ENCODE results near the gene CLIC4. TPM values are rescaled to one million over a fixed set of nuclear protein-coding genes. Genes with fewer than 3 reads are reported as not detected.

CLIC4 gene
- total RNA-seq, 4 donors from 2014 or later = 294 to 434 (median 374) TPM

DNA sequence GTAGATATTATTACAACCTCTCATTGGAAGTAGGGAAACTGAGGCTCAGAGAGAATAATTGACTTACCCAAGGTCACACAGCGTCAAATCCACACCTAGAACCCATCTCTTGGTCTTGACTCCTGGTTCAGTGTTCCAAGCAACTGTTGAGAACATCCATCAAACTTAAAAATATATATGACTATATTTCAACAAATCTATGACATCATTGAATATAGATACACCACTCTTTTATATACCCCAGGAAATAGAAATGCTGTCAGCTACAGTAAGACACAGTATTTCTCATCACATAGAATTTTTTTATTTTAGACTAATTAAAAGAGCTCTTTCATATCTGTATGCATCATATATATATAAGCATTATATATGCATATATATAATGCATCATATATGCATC lies 127.9 kb downstream of the CLIC4 start:
- TF ChIP-seq POLR2A (IDR thresholded peaks at IDR 0.05) = no peak
- TF ChIP-seq, protein P1, sequence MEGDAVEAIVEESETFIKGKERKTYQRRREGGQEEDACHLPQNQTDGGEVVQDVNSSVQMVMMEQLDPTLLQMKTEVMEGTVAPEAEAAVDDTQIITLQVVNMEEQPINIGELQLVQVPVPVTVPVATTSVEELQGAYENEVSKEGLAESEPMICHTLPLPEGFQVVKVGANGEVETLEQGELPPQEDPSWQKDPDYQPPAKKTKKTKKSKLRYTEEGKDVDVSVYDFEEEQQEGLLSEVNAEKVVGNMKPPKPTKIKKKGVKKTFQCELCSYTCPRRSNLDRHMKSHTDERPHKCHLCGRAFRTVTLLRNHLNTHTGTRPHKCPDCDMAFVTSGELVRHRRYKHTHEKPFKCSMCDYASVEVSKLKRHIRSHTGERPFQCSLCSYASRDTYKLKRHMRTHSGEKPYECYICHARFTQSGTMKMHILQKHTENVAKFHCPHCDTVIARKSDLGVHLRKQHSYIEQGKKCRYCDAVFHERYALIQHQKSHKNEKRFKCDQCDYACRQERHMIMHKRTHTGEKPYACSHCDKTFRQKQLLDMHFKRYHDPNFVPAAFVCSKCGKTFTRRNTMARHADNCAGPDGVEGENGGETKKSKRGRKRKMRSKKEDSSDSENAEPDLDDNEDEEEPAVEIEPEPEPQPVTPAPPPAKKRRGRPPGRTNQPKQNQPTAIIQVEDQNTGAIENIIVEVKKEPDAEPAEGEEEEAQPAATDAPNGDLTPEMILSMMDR (IDR thresholded peaks at IDR 0.05) = no peak
- Histone ChIP-seq H3K36me3 (no peaks in the 10 kb centered on the region), H3K4me1 (no peaks in the 10 kb centered on the region), H3K4me3 (no peak overlapping the region), H3K27me3 (no peaks in the 10 kb centered on the region), H3K9me3 (no peaks in the 10 kb centered on the region), H3K27ac (no peak overlapping the region)
- intact Hi-C loops (cut with DNase I; ENCODE audit: low total_unique reads) = no loop called here
- no peak for DNase-seq

DNA sequence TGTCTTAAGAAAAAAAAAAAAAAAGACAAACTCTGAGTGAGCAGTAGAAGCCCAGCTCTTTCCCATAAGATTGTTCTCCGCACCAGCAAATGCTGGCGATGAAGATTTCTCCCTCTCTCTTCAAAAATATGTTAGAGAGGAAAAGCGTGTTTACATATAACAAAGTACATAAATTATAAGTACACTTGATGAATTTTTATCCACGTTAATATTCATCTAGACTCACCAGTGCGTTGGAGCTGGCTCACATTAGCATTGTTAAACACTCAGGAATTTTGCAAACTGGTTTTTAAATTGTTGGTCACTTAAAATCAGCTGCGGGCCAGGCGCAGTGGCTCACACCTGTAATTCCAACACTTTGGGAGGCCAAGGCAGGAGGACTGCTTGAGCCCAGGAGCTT lies 128.8 kb downstream of the CLIC4 start:
- Histone ChIP-seq H3K4me3 (no peak overlapping the region), H3K9me3 (no peaks in the 10 kb centered on the region), H3K36me3 (no peaks in the 10 kb centered on the region), H3K27me3 (no peaks in the 10 kb centered on the region), H3K4me1 (no peaks in the 10 kb centered on the region), H3K27ac (no peak overlapping the region)
- intact Hi-C loops (cut with DNase I; ENCODE audit: low total_unique reads) = no loop called here
- DNase-seq = no peak
- TF ChIP-seq, protein P1 (IDR thresholded peaks at IDR 0.05) = no peak
- TF ChIP-seq POLR2A (IDR thresholded peaks at IDR 0.05) = no peak

DNA sequence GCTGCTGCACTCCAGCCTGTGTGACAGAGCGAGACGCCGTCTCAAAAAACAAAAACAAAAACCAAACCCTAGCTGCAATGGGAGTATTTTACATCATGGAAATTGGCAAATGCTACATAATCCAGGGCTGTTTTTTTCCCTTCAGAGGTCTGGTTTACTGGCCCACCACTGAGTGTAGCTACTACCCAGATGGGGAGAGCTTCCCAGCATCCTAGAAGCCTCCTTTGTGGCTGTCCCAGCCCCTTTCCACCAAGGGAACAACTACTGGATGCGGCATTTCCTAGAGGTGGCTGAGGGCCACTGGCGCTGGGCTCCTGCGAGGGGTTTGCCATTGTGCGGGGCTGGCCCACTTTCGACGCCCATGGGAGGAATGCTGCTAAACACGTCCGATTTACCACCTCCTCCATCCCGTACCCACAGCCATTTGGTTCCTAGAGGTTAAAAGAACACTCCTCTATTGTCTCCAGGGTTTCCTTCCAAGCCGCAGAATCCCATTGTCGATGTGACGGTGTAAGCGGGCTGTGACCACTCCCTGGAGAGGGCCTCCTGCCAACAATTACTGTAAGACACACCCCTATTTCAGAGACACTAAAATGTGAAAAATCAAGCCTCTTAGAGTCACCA lies 129.5 kb downstream of the CLIC4 start:
- Histone ChIP-seq H3K4me3 (no peak overlapping the region), H3K4me1 (no peaks in the 10 kb centered on the region), H3K27ac (no peak overlapping the region), H3K27me3 (no peaks in the 10 kb centered on the region), H3K9me3 (no peaks in the 10 kb centered on the region), H3K36me3 (no peaks in the 10 kb centered on the region)
- DNase-seq = no peak
- intact Hi-C loops (cut with DNase I; ENCODE audit: low total_unique reads) = no loop called here
- TF ChIP-seq, protein P1 (IDR thresholded peaks at IDR 0.05) = no peak

DNA sequence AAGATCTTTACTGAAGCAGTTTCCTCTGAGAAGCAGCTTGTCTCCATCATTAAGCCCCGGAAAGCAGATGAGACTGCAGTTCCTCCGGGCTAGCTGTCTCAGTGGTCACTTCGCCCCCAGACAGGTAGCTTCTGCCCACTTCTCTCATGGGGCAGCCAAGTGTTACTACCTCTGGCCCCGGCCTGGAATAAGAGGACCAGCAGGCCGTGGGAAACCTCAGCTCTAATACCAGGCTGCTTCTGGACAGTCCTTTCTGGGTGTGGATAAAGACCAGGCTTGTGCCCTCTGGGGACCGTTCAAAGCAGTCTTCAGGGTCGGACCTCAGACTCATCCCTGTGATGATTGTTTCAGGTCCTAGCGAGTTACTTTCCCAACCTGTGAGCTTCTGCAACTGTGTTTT lies 130.0 kb downstream of the CLIC4 start:
- H3K27ac ChIP-seq = no peak overlapping the region
- TF ChIP-seq, protein P1 (IDR thresholded peaks at IDR 0.05) = no peak
- TF ChIP-seq POLR2A (IDR thresholded peaks at IDR 0.05) = no peak
- H3K9me3 ChIP-seq = no peaks in the 10 kb centered on the region
- no peaks in the 10 kb centered on the region for H3K36me3 ChIP-seq
- no peak overlapping the region for H3K4me3 ChIP-seq
- DNase-seq = no peak
- H3K4me1 ChIP-seq = no peaks in the 10 kb centered on the region
- H3K27me3 ChIP-seq = no peaks in the 10 kb centered on the region
- intact Hi-C loops (cut with DNase I; ENCODE audit: low total_unique reads) = no loop called here

DNA sequence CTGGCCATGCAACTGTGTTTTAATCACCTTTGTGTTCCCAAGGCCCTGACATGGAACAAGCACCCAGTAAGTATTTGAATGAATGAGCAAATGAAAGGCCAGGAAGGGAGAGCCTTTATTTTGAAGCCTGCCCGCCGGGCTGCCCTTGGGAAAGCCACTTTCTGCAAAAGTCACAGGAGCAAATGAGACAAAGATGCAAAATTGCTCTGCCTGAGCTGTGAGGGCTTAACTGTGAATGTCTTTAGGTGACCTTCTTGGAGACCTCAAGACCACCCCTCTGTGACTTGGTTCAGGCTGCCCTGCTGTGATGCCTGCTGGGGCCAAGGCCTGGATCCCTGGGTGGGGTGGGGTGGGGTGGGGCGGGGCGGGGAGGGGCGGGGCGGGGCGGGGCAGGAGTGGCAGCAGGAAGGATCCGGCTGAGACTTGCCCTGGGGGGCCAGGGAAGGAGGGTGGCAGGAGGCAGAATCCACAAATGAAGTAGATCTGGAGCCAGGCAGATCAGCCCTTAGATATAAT lies 130.8 kb downstream of the CLIC4 start:
- Histone ChIP-seq H3K36me3 (no peaks in the 10 kb centered on the region), H3K9me3 (no peaks in the 10 kb centered on the region), H3K27ac (no peak overlapping the region), H3K27me3 (no peaks in the 10 kb centered on the region), H3K4me1 (no peaks in the 10 kb centered on the region), H3K4me3 (no peak overlapping the region)
- intact Hi-C loops (cut with DNase I; ENCODE audit: low total_unique reads) = no loop called here
- no peak for DNase-seq
- TF ChIP-seq, protein P1 (IDR thresholded peaks at IDR 0.05) = no peak
- no peak for TF ChIP-seq POLR2A (IDR thresholded peaks at IDR 0.05)
